ENCODE measurements around the gene MYO1H.

Gene MYO1H

DNA sequence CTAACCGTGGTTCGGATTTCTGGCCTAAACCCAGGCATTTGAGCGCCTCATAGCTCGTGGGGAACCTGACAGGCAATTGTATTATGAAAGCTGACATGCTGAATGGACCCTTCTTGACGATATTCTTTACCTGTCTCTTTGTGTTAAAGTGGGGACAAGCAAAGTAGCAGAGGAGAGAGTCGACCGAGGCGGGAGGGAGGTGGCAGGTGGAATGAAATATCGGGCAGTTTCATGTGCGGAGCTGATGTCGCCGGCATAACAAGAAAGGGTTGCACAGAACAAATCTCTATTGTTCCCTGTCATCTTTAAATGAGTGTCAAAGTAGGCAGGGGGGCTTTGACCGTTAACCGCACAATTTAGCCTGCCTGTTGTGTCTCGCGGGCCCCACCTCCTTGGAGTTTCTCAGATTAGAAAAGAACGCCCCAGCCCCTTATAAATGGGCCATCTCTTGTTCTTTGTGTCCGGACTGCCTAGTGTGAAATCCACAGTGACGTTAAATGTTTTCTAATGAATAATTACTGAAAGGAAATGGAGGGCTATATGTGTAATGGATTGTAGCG is 11.5 kb downstream of the MYO1H start:
- peaks cover 8% of the 10 kb centered on the region; the same call in 1 of the 2 replicates for H3K27me3 ChIP-seq (ENCODE audit: low read depth)
- in situ Hi-C loops (cut with MboI; ENCODE audit: low sequenced_read_pairs) = no loop called here
- peaks cover 11% of the 10 kb centered on the region for H3K4me1 ChIP-seq
- DNase-seq (ENCODE audit: low spot score in 2 of 2) = no peak
- no peak overlapping the region for H3K4me3 ChIP-seq
- no peaks in the 10 kb centered on the region for H3K9me3 ChIP-seq
- H3K36me3 ChIP-seq (replicated peaks) = no peaks in the 10 kb centered on the region

DNA sequence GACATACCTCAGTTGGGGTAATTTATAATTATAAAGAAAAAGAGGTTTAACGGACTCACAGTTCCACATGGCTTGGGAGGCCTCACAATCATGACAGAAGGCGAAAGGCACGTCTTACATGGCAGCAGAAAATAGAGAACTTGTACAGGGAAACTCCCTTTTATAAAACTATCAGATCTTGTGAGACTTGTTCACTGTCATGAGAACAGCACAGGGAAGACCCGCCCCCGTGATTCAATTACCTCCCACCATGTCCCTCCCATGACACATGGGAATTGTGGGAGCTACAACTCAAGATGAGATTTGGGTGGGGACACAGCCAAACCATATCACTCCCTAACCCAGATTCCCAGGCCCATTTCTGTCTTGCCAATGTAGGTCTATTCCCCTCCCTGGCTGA is 22.1 kb downstream of the MYO1H start:
- H3K27me3 ChIP-seq (ENCODE audit: low read depth) = peaks cover 19% of the 10 kb centered on the region; the same call in 1 of the 2 replicates
- H3K9me3 ChIP-seq = no peaks in the 10 kb centered on the region
- H3K36me3 ChIP-seq (replicated peaks) = no peaks in the 10 kb centered on the region
- H3K4me3 ChIP-seq = no peak overlapping the region
- DNase-seq (ENCODE audit: low spot score in 2 of 2) = no peak
- in situ Hi-C loops (cut with MboI; ENCODE audit: low sequenced_read_pairs) = no loop called here
- H3K4me1 ChIP-seq = no peaks in the 10 kb centered on the region

DNA sequence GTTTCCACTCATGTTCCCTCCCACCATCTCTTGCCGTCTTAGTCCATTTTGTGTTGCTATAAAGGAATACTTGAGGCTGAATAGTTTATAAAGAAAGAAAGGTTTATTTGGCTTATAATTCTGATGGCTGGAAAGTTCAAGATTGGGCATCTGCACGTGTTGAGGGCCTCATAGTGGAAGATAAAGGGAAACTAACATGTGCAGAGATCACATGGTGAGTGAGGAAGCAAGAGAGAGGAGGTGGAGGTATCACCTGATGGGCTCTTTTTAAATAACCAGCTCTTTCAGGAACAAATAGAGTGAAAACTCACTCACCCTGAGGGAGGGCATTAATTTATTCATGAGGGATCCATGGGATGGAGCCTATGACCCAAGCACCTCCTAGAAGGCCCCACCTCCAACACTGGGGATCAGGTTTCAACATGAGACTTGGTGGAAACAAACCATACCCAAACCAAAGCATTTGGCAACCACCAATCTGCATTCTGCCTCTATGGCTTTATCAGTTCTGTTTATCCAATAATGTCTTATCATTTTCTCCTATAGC is 29.5 kb downstream of the MYO1H start:
- Histone ChIP-seq H3K36me3 (replicated peaks) (no peaks in the 10 kb centered on the region), H3K27me3 (ENCODE audit: low read depth) (peaks cover 15% of the 10 kb centered on the region), H3K4me1 (no peaks in the 10 kb centered on the region), H3K9me3 (no peaks in the 10 kb centered on the region), H3K4me3 (no peak overlapping the region)
- in situ Hi-C loops (cut with MboI; ENCODE audit: low sequenced_read_pairs) = no loop called here
- no peak for DNase-seq (ENCODE audit: low spot score in 2 of 2)

DNA sequence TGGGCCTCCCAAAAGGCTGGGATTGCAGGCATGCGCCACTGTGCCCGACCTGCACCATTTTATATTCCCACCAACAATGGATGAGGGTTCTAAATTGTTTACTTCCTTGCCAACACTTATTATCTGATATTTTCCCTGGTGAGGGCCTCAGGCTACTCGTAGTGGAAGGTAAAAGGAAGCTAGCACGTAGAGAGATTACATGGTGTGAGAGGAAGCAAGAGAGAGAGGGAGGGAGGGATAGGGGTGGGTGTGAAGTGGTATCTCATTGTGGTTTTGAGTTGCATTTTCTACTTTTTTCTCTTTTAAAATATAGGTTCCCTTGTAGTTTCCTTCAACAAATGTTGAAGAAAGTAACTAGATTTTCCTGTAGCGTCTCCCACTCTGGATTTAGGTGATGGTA is 30.9 kb downstream of the MYO1H start:
- in situ Hi-C loops (cut with MboI; ENCODE audit: low sequenced_read_pairs) = no loop called here
- peaks cover 16% of the 10 kb centered on the region for H3K27me3 ChIP-seq (ENCODE audit: low read depth)
- no peak for DNase-seq (ENCODE audit: low spot score in 2 of 2)

DNA sequence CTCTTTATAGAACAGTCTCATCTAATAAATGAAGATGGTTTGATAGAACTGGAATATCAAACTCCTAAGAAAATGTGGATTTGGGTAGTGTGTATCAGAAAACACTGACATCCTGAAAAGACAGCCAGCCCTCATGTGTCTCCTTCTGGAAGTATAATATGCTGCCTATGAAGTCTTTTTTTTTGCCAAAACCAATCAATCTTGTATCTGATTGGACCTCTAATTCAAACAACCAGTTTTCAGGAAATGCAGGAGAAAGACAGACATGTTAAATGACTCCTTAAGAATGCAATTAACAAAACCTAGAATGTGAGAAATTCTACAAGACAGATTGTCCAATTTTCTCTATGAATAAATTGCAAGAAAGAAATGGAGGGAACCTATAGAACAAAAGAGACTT is 34.3 kb downstream of the MYO1H start:
- Histone ChIP-seq H3K27me3 (ENCODE audit: low read depth) (peaks cover 21% of the 10 kb centered on the region), H3K9me3 (no peaks in the 10 kb centered on the region), H3K4me3 (no peak overlapping the region), H3K4me1 (no peaks in the 10 kb centered on the region), H3K36me3 (replicated peaks) (no peaks in the 10 kb centered on the region)
- no peak for DNase-seq (ENCODE audit: low spot score in 2 of 2)
- in situ Hi-C loops (cut with MboI; ENCODE audit: low sequenced_read_pairs) = loop anchor here (10.0 kb wide), 1 partner anchor 277 kb away; no protein-coding TSS in a partner anchor

More for the DNA sequence above, 30.9 kb downstream of the MYO1H start:
- H3K4me3 ChIP-seq = no peak overlapping the region
- H3K4me1 ChIP-seq = no peaks in the 10 kb centered on the region
- H3K9me3 ChIP-seq = no peaks in the 10 kb centered on the region
- H3K36me3 ChIP-seq (replicated peaks) = no peaks in the 10 kb centered on the region

DNA sequence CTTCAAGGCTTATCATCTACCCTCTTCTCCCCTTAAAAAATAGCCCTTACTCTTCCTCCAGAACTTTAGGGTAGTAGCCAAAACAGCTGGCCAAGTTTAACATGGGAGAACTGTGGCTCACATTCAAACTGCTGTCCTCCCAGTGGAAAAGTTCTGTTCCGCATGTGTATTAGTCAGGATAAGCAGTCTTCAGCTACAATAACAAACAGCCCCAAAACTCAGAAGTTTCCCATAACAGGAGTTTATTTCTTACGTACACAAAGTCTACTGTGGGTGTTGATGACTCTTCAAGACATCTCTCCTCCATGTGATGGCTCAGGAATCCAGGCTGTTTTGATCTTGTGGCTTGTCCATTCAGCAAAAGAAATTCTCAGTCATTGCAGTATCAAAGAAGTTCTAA is 35.5 kb downstream of the MYO1H start:
- in situ Hi-C loops (cut with MboI; ENCODE audit: low sequenced_read_pairs) = loop anchor here (10.0 kb wide), 1 partner anchor 278 kb away; no protein-coding TSS in a partner anchor
- Histone ChIP-seq H3K9me3 (no peaks in the 10 kb centered on the region), H3K36me3 (replicated peaks) (no peaks in the 10 kb centered on the region), H3K27me3 (ENCODE audit: low read depth) (peaks cover 21% of the 10 kb centered on the region), H3K4me1 (no peaks in the 10 kb centered on the region), H3K4me3 (no peak overlapping the region)
- no peak for DNase-seq (ENCODE audit: low spot score in 2 of 2)

DNA sequence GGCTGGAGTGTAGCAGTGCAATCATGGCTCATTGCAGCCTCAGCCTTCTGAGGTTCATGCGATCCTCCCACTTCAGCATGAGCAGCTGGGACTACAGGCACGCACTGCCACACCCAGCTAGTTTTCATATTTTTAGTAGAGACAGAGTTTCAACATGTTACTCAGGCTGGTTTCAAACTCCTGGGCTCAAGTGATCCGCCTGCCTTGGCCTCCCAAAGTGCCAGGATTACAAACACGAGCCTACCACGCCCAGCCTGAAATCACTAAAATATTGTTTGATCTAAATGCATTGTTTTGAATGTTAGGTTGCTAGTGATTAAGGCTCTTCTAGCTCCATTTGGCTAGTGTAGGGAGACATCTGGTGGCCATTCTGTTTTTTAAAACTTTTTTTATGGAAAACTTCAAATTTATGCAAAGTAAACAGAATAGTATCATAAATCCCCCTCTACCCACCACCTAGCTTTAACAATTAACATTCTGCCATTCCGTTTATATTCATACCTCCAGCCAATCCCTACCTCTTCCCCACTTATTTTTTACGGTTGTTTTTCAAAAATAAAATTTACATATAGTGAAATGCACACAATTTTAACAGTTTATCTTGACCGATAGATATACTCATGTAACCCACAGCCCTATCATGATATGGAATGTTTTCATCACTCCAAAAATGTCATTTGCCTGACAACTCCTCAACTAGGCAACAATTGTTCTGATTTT is 37.8 kb downstream of the MYO1H start:
- in situ Hi-C loops (cut with MboI; ENCODE audit: low sequenced_read_pairs) = loop anchor here (5.0 to 10.0 kb wide), 2 partner anchors 123 to 281 kb away; no protein-coding TSS in a partner anchor

DNA sequence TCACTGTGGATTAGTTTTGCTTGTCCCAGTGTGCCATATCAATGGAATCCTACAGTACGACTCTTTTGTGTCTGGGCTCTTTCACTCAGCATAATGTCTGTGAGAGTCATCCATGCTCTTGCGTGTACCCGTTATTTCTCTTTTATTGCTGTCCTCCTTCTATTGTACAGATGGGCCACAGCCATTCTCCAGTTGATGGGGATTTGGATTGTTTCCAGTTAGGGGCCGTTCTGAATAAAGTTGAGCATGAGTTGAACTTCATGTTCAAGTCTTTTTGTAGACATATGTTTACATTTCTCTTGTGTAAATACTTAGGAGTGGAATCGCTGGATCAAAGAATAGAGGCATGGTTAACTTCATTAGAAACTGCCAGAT is 38.3 kb downstream of the MYO1H start:
- peaks cover 18% of the 10 kb centered on the region for H3K27me3 ChIP-seq (ENCODE audit: low read depth)
- no peak for DNase-seq (ENCODE audit: low spot score in 2 of 2)
- in situ Hi-C loops (cut with MboI; ENCODE audit: low sequenced_read_pairs) = loop anchor here (5.0 to 10.0 kb wide), 2 partner anchors 124 to 281 kb away; no protein-coding TSS in a partner anchor
- no peak overlapping the region for H3K4me3 ChIP-seq
- no peaks in the 10 kb centered on the region for H3K4me1 ChIP-seq
- no peaks in the 10 kb centered on the region for H3K9me3 ChIP-seq
- H3K36me3 ChIP-seq (replicated peaks) = no peaks in the 10 kb centered on the region

More for the DNA sequence above, 37.8 kb downstream of the MYO1H start:
- no peaks in the 10 kb centered on the region for H3K36me3 ChIP-seq (replicated peaks)
- H3K9me3 ChIP-seq = no peaks in the 10 kb centered on the region
- no peak overlapping the region for H3K4me3 ChIP-seq
- DNase-seq (ENCODE audit: low spot score in 2 of 2) = peak; percentile 15 to 63
- no peaks in the 10 kb centered on the region for H3K4me1 ChIP-seq
- H3K27me3 ChIP-seq (ENCODE audit: low read depth) = peaks cover 18% of the 10 kb centered on the region

DNA sequence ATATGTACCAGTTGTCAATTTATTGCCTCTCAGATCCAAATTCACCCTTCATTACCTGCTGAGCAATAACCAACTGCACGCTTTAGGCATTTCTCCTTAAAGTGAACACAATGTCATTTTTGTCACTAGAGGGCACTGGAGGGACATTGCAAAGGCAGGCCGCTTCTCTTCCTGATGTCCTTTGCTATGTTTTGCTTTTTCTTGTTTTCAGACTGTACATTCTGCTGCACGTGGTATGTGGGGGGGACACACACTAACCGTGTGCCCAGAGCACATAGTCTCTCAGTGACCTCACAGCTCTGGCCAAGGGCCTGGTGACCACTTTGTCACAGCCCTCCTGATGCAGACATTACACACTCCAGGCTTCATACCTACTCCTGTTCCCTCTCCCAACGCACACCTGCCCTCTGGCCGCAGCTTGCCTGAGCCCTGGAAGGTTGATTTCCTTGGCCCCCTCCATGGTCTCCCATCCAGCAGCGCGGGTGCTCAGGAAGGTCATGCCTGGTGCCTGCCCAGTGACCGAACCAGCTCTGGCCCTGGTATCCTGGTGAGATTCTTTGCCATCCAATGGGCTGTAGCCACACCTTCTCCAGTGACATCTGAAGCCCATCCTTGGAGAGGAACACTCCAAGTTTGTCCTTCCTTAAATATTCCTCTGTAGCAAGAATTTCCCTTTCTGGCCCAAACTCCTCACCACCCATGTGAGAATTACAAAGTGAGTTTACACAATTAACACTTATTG is 39.9 kb downstream of the MYO1H start:
- Histone ChIP-seq H3K36me3 (replicated peaks) (no peaks in the 10 kb centered on the region), H3K9me3 (no peaks in the 10 kb centered on the region), H3K27me3 (ENCODE audit: low read depth) (peaks cover 11% of the 10 kb centered on the region), H3K4me1 (no peaks in the 10 kb centered on the region), H3K4me3 (no peak overlapping the region)
- in situ Hi-C loops (cut with MboI; ENCODE audit: low sequenced_read_pairs) = loop anchor here (5.0 to 10.0 kb wide), 2 partner anchors 125 to 283 kb away; no protein-coding TSS in a partner anchor
- DNase-seq (ENCODE audit: low spot score in 2 of 2) = peak; percentile 25 to 41

DNA sequence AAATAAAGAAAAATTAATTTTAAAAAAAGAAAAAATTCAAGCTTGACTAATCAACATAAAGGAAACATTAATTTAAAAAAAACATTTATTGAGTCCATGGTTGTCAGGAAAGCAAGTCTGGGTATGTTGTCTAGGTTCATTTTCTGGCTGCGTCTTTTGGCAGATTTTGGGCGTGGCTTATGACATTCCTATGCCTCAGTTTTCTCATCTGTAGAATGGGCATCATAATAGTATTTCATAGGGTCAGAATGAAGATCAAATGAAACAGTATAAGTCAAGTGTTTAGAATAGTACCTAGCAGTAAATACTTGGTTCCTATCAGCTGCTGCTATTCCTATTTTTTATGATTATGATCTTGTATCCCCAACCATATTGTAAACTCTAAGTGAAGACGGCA is 40.5 kb downstream of the MYO1H start:
- Histone ChIP-seq H3K9me3 (no peaks in the 10 kb centered on the region), H3K4me1 (no peaks in the 10 kb centered on the region), H3K4me3 (no peak overlapping the region), H3K27me3 (ENCODE audit: low read depth) (peaks cover 11% of the 10 kb centered on the region), H3K36me3 (replicated peaks) (no peaks in the 10 kb centered on the region)
- in situ Hi-C loops (cut with MboI; ENCODE audit: low sequenced_read_pairs) = loop anchor here (5.0 to 10.0 kb wide), 2 partner anchors 126 to 283 kb away; no protein-coding TSS in a partner anchor
- no peak for DNase-seq (ENCODE audit: low spot score in 2 of 2)

DNA sequence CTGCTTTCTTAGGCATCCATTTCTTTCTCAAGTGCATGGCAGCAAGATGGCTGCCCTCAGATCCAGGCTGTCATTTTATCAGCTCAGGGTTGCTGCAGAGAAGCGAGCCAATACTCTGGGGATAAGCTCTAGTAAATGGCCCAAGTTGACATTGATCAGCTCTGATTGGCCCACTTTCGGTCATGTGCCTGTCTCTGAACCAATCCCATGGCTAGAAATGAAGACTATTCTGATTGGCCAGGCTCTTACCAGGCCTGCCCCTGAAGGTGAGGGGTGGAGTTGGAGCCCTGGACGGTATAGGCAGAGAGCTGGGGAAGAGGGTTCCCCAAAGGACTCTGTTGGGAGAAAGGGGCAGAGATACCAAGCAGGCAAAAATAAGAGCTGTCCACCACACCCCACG is 41.4 kb downstream of the MYO1H start:
- no peaks in the 10 kb centered on the region for H3K9me3 ChIP-seq
- in situ Hi-C loops (cut with MboI; ENCODE audit: low sequenced_read_pairs) = loop anchor here (5.0 to 10.0 kb wide), 2 partner anchors 127 to 284 kb away; no protein-coding TSS in a partner anchor
- H3K4me3 ChIP-seq = no peak overlapping the region
- DNase-seq (ENCODE audit: low spot score in 2 of 2) = peak; percentile 17 to 21
- peaks cover 7% of the 10 kb centered on the region for H3K27me3 ChIP-seq (ENCODE audit: low read depth)
- no peaks in the 10 kb centered on the region for H3K4me1 ChIP-seq
- no peaks in the 10 kb centered on the region for H3K36me3 ChIP-seq (replicated peaks)

DNA sequence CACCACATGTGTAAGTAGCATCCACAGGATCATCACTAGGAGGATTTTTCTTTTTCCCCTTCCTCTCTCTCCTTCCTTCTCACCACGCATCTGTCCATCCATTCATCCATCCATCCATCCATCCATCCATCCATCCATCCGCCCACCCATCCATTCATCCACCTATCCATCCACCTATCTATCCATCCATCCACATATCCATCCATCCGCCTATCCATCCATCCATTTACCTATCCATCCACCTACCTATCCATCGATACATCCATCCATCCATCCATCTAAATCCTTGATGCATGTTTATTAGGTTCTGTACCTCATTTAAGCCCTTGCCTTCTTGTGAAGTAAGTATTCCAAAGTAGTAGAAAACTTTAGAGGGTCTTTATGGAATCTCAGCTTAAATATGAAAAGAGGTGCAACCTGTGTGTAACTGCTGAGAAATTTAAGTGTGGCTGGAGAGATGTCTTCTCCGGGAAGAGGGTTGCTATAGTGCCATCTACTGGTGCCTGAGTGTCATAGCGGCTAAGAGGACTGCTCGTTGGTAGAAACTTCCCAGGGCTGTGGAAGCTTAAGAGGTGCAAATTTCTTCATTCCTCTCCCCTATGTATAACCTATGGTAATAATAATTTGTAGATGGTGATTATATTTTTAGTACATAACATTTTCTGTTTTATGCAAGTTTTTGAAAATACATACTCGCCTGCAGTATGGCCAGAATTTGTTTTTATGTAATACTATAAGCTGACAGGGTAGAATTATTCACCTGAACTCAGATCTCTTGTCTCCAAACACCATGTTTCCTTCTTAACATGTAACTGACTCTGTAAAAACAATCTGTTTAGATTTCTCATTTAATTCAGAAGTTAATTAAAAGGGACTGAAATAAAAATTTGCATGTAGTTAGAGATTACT is 46.0 kb downstream of the MYO1H start:
- Histone ChIP-seq H3K4me3 (no peak overlapping the region), H3K27me3 (ENCODE audit: low read depth) (no peaks in the 10 kb centered on the region), H3K36me3 (replicated peaks) (no peaks in the 10 kb centered on the region), H3K4me1 (no peaks in the 10 kb centered on the region), H3K9me3 (no peaks in the 10 kb centered on the region)
- in situ Hi-C loops (cut with MboI; ENCODE audit: low sequenced_read_pairs) = no loop called here
- peak; percentile 42 to 51 for DNase-seq (ENCODE audit: low spot score in 2 of 2)

DNA sequence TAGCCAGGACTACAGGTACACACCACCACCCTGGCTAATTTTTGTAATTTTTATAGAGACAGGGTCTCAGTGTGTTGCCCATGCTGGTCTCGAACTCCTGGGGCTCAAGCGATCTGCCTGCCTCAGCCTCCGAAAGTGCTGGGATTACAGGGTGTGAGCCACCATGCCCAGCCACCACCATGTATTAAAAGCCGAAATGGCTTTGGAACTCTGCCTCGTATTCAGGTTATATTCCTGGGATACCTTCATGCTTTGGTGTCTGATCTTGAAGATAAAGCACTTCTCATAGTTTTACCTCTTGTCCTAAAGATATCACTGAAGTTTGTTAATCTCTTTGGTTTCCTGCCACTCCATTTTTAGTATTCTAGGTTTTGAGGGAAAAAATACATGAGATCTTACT is 47.2 kb downstream of the MYO1H start:
- Histone ChIP-seq H3K27me3 (ENCODE audit: low read depth) (peaks cover under 1% of the 10 kb centered on the region), H3K4me3 (no peak overlapping the region), H3K36me3 (replicated peaks) (no peaks in the 10 kb centered on the region), H3K4me1 (no peaks in the 10 kb centered on the region), H3K9me3 (no peaks in the 10 kb centered on the region)
- in situ Hi-C loops (cut with MboI; ENCODE audit: low sequenced_read_pairs) = no loop called here
- DNase-seq (ENCODE audit: low spot score in 2 of 2) = no peak

All from HAP-1 (cell line).